ENCODE data around the gene NLGN1. TPM values are rescaled to one million over a fixed set of nuclear protein-coding genes. Genes with fewer than 3 reads are reported as not detected.

Gene NLGN1
- total and polyA plus RNA-seq, 2 of the 13 experiments (the other 11 are each of a cell fraction or from before 2014, with no cell fraction given), result not detected

GRCh38 chr3:174061731-174062130 lies 664.2 kb downstream of the NLGN1 start:
- no TSS peak for BruUV-seq (replicated peaks)
- WGBS (ENCODE audit: low lambda C conversion rate), result 0% methylated on average over 1 of the region's 1 CpG
- in situ Hi-C loops (cut with HindIII; ENCODE audit: extremely low pct_ligation_motif_present, low pct_unique_long_range_greater_than_20kb), result no loop called here
- TF ChIP-seq TEAD2 (CRISPR knock-in tag; IDR thresholded peaks at IDR 0.05) (no peak), STAT6 (CRISPR knock-in tag; IDR thresholded peaks at IDR 0.05; ENCODE audit: borderline replicate concordance) (no peak), ZNF30 (CRISPR knock-in tag; IDR thresholded peaks at IDR 0.05) (no peak), ZNF644 (CRISPR knock-in tag; IDR thresholded peaks at IDR 0.05; ENCODE audit: low read depth) (no peak), CENPX (CRISPR knock-in tag; IDR thresholded peaks at IDR 0.05) (no peak), ZNF7 (CRISPR knock-in tag; IDR thresholded peaks at IDR 0.05) (no peak), HNRNPK (IDR thresholded peaks at IDR 0.05; ENCODE audit: low read depth, low read length, poor library complexity, severe bottlenecking) (no peak), TCF7L2 (IDR thresholded peaks at IDR 0.05; ENCODE audit: low read depth, low read length) (no peak), ZBTB43 (CRISPR knock-in tag; conservative IDR thresholded peaks at IDR 0.05) (no peak)
- TF ChIP-seq, protein P1, sequence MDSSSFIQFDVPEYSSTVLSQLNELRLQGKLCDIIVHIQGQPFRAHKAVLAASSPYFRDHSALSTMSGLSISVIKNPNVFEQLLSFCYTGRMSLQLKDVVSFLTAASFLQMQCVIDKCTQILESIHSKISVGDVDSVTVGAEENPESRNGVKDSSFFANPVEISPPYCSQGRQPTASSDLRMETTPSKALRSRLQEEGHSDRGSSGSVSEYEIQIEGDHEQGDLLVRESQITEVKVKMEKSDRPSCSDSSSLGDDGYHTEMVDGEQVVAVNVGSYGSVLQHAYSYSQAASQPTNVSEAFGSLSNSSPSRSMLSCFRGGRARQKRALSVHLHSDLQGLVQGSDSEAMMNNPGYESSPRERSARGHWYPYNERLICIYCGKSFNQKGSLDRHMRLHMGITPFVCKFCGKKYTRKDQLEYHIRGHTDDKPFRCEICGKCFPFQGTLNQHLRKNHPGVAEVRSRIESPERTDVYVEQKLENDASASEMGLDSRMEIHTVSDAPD (CRISPR knock-in tag; IDR thresholded peaks at IDR 0.05), result no peak
- TF ChIP-seq, protein P2, sequence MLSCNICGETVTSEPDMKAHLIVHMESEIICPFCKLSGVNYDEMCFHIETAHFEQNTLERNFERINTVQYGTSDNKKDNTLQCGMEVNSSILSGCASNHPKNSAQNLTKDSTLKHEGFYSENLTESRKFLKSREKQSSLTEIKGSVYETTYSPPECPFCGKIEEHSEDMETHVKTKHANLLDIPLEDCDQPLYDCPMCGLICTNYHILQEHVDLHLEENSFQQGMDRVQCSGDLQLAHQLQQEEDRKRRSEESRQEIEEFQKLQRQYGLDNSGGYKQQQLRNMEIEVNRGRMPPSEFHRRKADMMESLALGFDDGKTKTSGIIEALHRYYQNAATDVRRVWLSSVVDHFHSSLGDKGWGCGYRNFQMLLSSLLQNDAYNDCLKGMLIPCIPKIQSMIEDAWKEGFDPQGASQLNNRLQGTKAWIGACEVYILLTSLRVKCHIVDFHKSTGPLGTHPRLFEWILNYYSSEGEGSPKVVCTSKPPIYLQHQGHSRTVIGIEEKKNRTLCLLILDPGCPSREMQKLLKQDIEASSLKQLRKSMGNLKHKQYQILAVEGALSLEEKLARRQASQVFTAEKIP (CRISPR knock-in tag; IDR thresholded peaks at IDR 0.05; ENCODE audit: borderline replicate concordance), result no peak
- TF ChIP-seq, protein P3, sequence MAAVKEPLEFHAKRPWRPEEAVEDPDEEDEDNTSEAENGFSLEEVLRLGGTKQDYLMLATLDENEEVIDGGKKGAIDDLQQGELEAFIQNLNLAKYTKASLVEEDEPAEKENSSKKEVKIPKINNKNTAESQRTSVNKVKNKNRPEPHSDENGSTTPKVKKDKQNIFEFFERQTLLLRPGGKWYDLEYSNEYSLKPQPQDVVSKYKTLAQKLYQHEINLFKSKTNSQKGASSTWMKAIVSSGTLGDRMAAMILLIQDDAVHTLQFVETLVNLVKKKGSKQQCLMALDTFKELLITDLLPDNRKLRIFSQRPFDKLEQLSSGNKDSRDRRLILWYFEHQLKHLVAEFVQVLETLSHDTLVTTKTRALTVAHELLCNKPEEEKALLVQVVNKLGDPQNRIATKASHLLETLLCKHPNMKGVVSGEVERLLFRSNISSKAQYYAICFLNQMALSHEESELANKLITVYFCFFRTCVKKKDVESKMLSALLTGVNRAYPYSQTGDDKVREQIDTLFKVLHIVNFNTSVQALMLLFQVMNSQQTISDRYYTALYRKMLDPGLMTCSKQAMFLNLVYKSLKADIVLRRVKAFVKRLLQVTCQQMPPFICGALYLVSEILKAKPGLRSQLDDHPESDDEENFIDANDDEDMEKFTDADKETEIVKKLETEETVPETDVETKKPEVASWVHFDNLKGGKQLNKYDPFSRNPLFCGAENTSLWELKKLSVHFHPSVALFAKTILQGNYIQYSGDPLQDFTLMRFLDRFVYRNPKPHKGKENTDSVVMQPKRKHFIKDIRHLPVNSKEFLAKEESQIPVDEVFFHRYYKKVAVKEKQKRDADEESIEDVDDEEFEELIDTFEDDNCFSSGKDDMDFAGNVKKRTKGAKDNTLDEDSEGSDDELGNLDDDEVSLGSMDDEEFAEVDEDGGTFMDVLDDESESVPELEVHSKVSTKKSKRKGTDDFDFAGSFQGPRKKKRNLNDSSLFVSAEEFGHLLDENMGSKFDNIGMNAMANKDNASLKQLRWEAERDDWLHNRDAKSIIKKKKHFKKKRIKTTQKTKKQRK (IDR thresholded peaks at IDR 0.05; ENCODE audit: low read length), result no peak

More at GRCh38 chr3:174061731-174062130, 664.2 kb downstream of the NLGN1 start:
- FAIRE-seq, result no peak
- ChIA-PET POLR2A (no interaction called here), CTCF (ENCODE audit: low intra/inter-chr PET ratio, low total read pairs) (no interaction called here)
- ATAC-seq, result no peak
- H3K4me3 ChIP-seq (replicated peaks in 1 of 3; ENCODE audit: insufficient read depth in 1 of 3, low read depth in 2 of 3, low read length in 3 of 3), result no peak overlapping the region
- H3K27ac ChIP-seq (ENCODE audit: extremely low read length, insufficient read depth, low read length), result no peak overlapping the region
- H3K4me1 ChIP-seq (ENCODE audit: insufficient read depth, low read length), result no peaks in the 10 kb centered on the region
- no peak overlapping the region for H3K4me2 ChIP-seq (ENCODE audit: low read depth, low read length)
- H3K27me3 ChIP-seq (ENCODE audit: control insufficient read depth in 1 of 2, insufficient read depth in 2 of 2, low read length in 2 of 2), result no peaks in the 10 kb centered on the region
- DNase-seq (ENCODE audit: low spot score), result no peak
- no peaks in the 10 kb centered on the region for H4K20me1 ChIP-seq (ENCODE audit: insufficient read depth, low read length)
- no peak overlapping the region for H3K9ac ChIP-seq (ENCODE audit: insufficient read depth, low read depth, low read length)
- H3K79me2 ChIP-seq (ENCODE audit: insufficient read depth, low read length), result no peaks in the 10 kb centered on the region
- H3K36me3 ChIP-seq (replicated peaks in 1 of 2; ENCODE audit: control insufficient read depth in 1 of 2, insufficient read depth in 2 of 2, low read length in 2 of 2), result no peaks in the 10 kb centered on the region
- H3K9me3 ChIP-seq (ENCODE audit: low read length), result peaks cover 5% of the 10 kb centered on the region; the same call in 1 of the 2 replicates
- intact Hi-C loops (cut with micrococcal nuclease; ENCODE audit: unreplicated experiment), result no loop called here
- H2AFZ ChIP-seq (ENCODE audit: low read length), result no peak overlapping the region
